ENCODE data around the gene LRP8.

GRCh38 chr1:53274026-53274425 is 53.8 kb downstream of the LRP8 start:
- TF ChIP-seq CTCF (IDR thresholded peaks at IDR 0.05; ENCODE audit: low read depth, low read length) = no peak
- TF ChIP-seq EZH2phosphoT487 (IDR thresholded peaks at IDR 0.05; ENCODE audit: low read depth) = no peak
